H1 (cell line): ENCODE measurements around the gene DCBLD2. TPM values are rescaled to one million over a fixed set of nuclear protein-coding genes. Genes with fewer than 3 reads are reported as not detected.

Experiments
- CTCF ChIA-PET: fragments of 300-600 bp; sonication (Branson Sonifier 250); formaldehyde crosslinking; loops from one replicate; lab custom pipeline; 2021; ENCODE audit not compliant: partially characterized antibody; lab: Charles Lee
- POLR2A ChIA-PET: fragments of 300-600 bp; sonication (Branson Sonifier 250); formaldehyde crosslinking; loops from one replicate; lab custom pipeline; 2021; ENCODE audit warnings: inconsistent platforms; ENCODE audit not compliant: partially characterized antibody; lab: Charles Lee
- DNase-seq, 2 experiments: peaks; one replicate each; pipeline versions ENCODE4 v3.0.0 to v3.0.0-alpha.2; 2010 to 2022; ENCODE audit warnings: low spot score in 2 of 2, low read depth in 1 of 2, mixed read lengths in 1 of 2
- FAIRE-seq: peaks from 2 replicates; lab custom pipeline; 2011; peaks lifted over from hg19 to GRCh38; lab: Jason Lieb, UNC
- H2AFZ ChIP-seq: 2 replicates; pipeline ENCODE4 v1.8.1; 2012; ENCODE audit warnings: low read length, inconsistent platforms
- H2AK5ac ChIP-seq: 2 replicates; pipeline ENCODE4 v1.6.1; 2013; ENCODE audit warnings: low read depth, low read length
- H2BK120ac ChIP-seq: replicated peaks from 2 replicates; pipeline ENCODE3; 2013; ENCODE audit warnings: low read depth, low read length, inconsistent platforms
- H2BK12ac ChIP-seq: 2 replicates; pipeline ENCODE4 v1.6.1; 2013; ENCODE audit warnings: low read depth, low read length
- H2BK15ac ChIP-seq: 2 replicates; pipeline ENCODE4 v1.6.1; 2013; ENCODE audit warnings: low read length
- H2BK20ac ChIP-seq: 2 replicates; pipeline ENCODE4 v1.6.1; 2013; ENCODE audit warnings: low read length
- H2BK5ac ChIP-seq: 2 replicates; pipeline ENCODE4 v1.6.1; 2013; ENCODE audit warnings: low read depth, low read length
- H3K14ac ChIP-seq: 2 replicates; pipeline ENCODE4 v1.6.1; 2013; ENCODE audit warnings: inconsistent platforms; ENCODE audit not compliant: insufficient read length
- H3K18ac ChIP-seq: 2 replicates; pipeline ENCODE4 v1.6.1; 2013; ENCODE audit warnings: low read length; ENCODE audit errors: extremely low read depth
- H3K23ac ChIP-seq: 2 replicates; pipeline ENCODE4 v1.6.1; 2013; ENCODE audit warnings: inconsistent platforms; ENCODE audit not compliant: insufficient read length
- H3K23me2 ChIP-seq: 2 replicates; pipeline ENCODE4 v1.6.1; 2013; ENCODE audit warnings: low read depth, low read length
- H3K27ac ChIP-seq: 2 replicates; pipeline ENCODE4 v1.6.1; 2011; ENCODE audit warnings: low read depth, low read length, inconsistent platforms
- H3K27me3 ChIP-seq, 4 experiments: replicated peaks in 1 of 4; 1 replicate in 1 of 4; 2 replicates in 3 of 4; pipeline versions ENCODE4 v1.6.1 to v1.8.1; 2011 to 2013; ENCODE audit warnings: low read length in 3 of 4, mild to moderate bottlenecking in 3 of 4, inconsistent platforms in 2 of 4, mixed read lengths in 2 of 4, moderate library complexity in 1 of 4; ENCODE audit not compliant: control insufficient read depth in 3 of 4, insufficient read depth in 3 of 4; ENCODE audit errors: extremely low read depth in 1 of 4
- H3K36me3 ChIP-seq, 4 experiments: 2 replicates each; pipeline versions ENCODE4 v1.6.1 to v1.8.1; 2011 to 2013; ENCODE audit warnings: mild to moderate bottlenecking in 4 of 4, low read length in 3 of 4, moderate library complexity in 2 of 4, control low read depth in 1 of 4, inconsistent platforms in 1 of 4; ENCODE audit not compliant: insufficient read depth in 4 of 4, control insufficient read depth in 2 of 4
- H3K4ac ChIP-seq: replicated peaks from 2 replicates; pipeline ENCODE3; 2013; ENCODE audit warnings: low read length, low read depth, mixed read lengths, inconsistent platforms; ENCODE audit not compliant: insufficient read length
- H3K4me1 ChIP-seq, 4 experiments: replicated peaks in 1 of 4; 1 replicate in 1 of 4; 2 replicates in 3 of 4; pipeline versions ENCODE4 v1.6.1 to v1.8.1; 2011 to 2013; ENCODE audit warnings: low read length in 3 of 4, inconsistent platforms in 2 of 4, mixed read lengths in 1 of 4; ENCODE audit not compliant: insufficient read depth in 4 of 4, control insufficient read depth in 3 of 4
- H3K4me2 ChIP-seq, 2 experiments: 2 replicates each; pipeline versions ENCODE4 v1.6.1 to v1.8.1; 2011 to 2013; ENCODE audit warnings: low read depth in 2 of 2, low read length in 2 of 2, control low read depth in 1 of 2, inconsistent platforms in 1 of 2, mild to moderate bottlenecking in 1 of 2; ENCODE audit not compliant: insufficient read depth in 1 of 2
- H3K4me3 ChIP-seq, 4 experiments: fragments of 200-600, 300-600 bp in 1 of 4; sonication (generic), shearing (Covaris generic), sonication (Bioruptor Twin) in 1 of 4; 2 replicates each; pipeline versions ENCODE4 v1.5.1 to v1.8.1; 2011 to 2016; ENCODE audit warnings: low read length in 4 of 4, low read depth in 3 of 4, control low read depth in 2 of 4, inconsistent platforms in 2 of 4, mild to moderate bottlenecking in 2 of 4, mixed read lengths in 1 of 4, moderate library complexity in 1 of 4; ENCODE audit not compliant: insufficient read depth in 2 of 4; ENCODE audit errors: extremely low read depth in 1 of 4
- H3K56ac ChIP-seq: replicated peaks from 2 replicates; pipeline ENCODE3; 2013; ENCODE audit warnings: low read depth, mild to moderate bottlenecking, mixed read lengths, low read length, inconsistent platforms; ENCODE audit not compliant: insufficient read length
- H3K79me1 ChIP-seq: 2 replicates; pipeline ENCODE4 v1.6.1; 2013; ENCODE audit warnings: low read depth, low read length, control low read depth
- H3K79me2 ChIP-seq, 2 experiments: 2 replicates each; pipeline versions ENCODE4 v1.6.1 to v1.8.1; 2012 to 2013; ENCODE audit warnings: low read length in 2 of 2, mild to moderate bottlenecking in 2 of 2, inconsistent platforms in 1 of 2; ENCODE audit not compliant: insufficient read depth in 2 of 2, control insufficient read depth in 1 of 2
- H3K9ac ChIP-seq, 4 experiments: replicated peaks in 1 of 4; 1 replicate in 1 of 4; 2 replicates in 3 of 4; pipeline versions ENCODE4 v1.6.1 to v1.8.1; 2011 to 2013; ENCODE audit warnings: low read depth in 3 of 4, low read length in 3 of 4, control low read depth in 2 of 4, mild to moderate bottlenecking in 2 of 4, moderate library complexity in 2 of 4, inconsistent platforms in 1 of 4; ENCODE audit errors: extremely low read depth in 1 of 4
- H3K9me3 ChIP-seq, 2 experiments: 2 replicates each; pipeline versions ENCODE4 v1.6.1 to v1.8.1; 2012 to 2013; ENCODE audit warnings: mild to moderate bottlenecking in 2 of 2, moderate library complexity in 2 of 2, control low read depth in 1 of 2, inconsistent platforms in 1 of 2, low read depth in 1 of 2, low read length in 1 of 2, mixed read lengths in 1 of 2; ENCODE audit not compliant: insufficient read depth in 2 of 2
- H4K20me1 ChIP-seq, 2 experiments: replicated peaks in 1 of 2; 2 replicates each; pipeline versions ENCODE3 to v1.8.1; 2011 to 2013; ENCODE audit warnings: inconsistent platforms in 2 of 2, low read length in 2 of 2, mild to moderate bottlenecking in 1 of 2; ENCODE audit not compliant: insufficient read depth in 2 of 2, control insufficient read depth in 1 of 2
- H4K5ac ChIP-seq: 2 replicates; pipeline ENCODE4 v1.6.1; 2013; ENCODE audit warnings: low read length, low read depth, mixed read lengths, inconsistent platforms; ENCODE audit not compliant: insufficient read length
- H4K8ac ChIP-seq: 2 replicates; pipeline ENCODE4 v1.8.0; 2013; ENCODE audit warnings: mild to moderate bottlenecking, moderate library complexity, low read length, inconsistent platforms; ENCODE audit not compliant: insufficient read depth; ENCODE audit errors: extremely low read depth
- H4K91ac ChIP-seq: replicated peaks from 2 replicates; pipeline ENCODE3; 2013; ENCODE audit warnings: low read length, mixed read lengths, inconsistent platforms; ENCODE audit not compliant: insufficient read length
- EGR1 ChIP-seq: IDR thresholded peaks from 2 replicates; pipeline ENCODE4 v1.6.1; 2011; ENCODE audit warnings: low read depth, low read length, borderline replicate concordance
- WGBS, 2 experiments: shearing (Covaris generic) in 1 of 2; methylation state at CpG; one replicate each; pipeline versions ENCODE4 v1.1.6 to v1.1.7; 2013 to 2015; ENCODE audit warnings: low lambda C conversion rate in 2 of 2, mixed read lengths in 2 of 2, inconsistent platforms in 1 of 2, low coverage in 1 of 2, missing lambda C conversion rate in 1 of 2; ENCODE audit not compliant: insufficient replicate concordance in 2 of 2, insufficient coverage in 1 of 2, insufficient read length in 1 of 2; ENCODE audit errors: extremely low coverage in 1 of 2, missing lambda C conversion rate in 1 of 2; 5-methylcytosine and 5-hydroxymethylcytosine counted together
- polyA plus RNA-seq, 7 experiments: library from polyadenylated mRNA; depleted of rRNA in 3 of 7; stranded (reverse) in 5 of 7; unstranded in 2 of 7; fragments of >200 nt in 5 of 7; fragments of 200-250 nt in 2 of 7; gene quantifications; 1 replicate in 5 of 7; 2 replicates in 1 of 7; 4 replicates in 1 of 7; pipeline versions ENCODE4 v1.2.1 to v1.2.3, GENCODE V29; 2011 to 2013; ENCODE audit warnings: missing spikeins in 2 of 7, mixed read lengths in 2 of 7
- total RNA-seq: library from RNA; stranded (reverse); fragmentation: NEBNext Ultra II Directional; extraction: Animal tissue kit (Norgen Biotek cat#: 25700); gene quantifications from 2 replicates; pipeline ENCODE4 v1.2.1, GENCODE V29; 2021

Gene DCBLD2
- total and polyA plus RNA-seq, 2 of the 8 experiments (the other 6 are each of a cell fraction or from before 2014, with no cell fraction given): 19.6 to 63.8 TPM

DNA sequence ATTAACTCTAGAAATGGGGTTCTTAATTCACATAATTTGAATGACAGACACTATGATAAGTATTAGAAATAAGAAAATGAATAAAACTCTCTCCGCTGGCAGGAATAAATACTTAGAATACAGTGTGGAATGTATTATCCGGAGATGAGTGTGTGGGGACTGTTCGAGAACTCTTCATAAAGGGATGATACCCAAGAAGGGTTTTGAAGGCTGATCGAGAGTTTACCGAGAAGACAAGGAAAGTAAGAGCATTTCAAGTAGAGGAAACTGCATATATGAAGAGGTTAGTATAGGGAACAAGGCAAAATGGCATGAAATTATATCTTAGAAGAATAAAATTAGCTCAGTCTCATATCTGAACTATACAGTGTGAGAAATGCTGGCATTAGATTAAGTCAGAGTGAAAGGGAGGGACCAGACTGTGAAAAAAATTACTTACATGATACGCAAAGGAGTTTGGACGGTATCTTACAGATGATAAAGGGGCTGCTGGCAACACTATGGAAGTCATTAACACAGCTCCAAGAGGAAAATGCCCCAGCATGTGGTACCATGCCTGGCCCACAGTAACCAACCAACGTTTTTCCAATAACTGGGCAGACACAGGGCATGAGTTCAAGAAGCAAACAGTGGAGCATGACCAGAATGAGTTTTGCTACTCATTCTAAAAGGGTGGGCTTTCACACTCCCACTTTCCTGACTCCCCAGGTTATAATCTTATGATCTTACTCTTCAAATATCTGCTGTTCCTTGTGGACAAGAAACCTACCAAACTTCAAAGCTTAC lies 6.5 kb downstream of the DCBLD2 start:
- Histone ChIP-seq H2BK120ac (no peak overlapping the region), H4K20me1 (peaks cover 8 to 19% of the 10 kb centered on the region in 2 experiments), H3K4me2 (no peak overlapping the region), H3K9me3 (no peaks in the 10 kb centered on the region), H2BK5ac (no peak overlapping the region), H3K4me1 (peaks cover 2 to 15% (median 6%) of the 10 kb centered on the region in 4 experiments; a peak in 5 of 7 replicates), H3K4ac (no peak overlapping the region), H3K36me3 (no peaks in the 10 kb centered on the region), H3K27me3 (no peaks in the 10 kb centered on the region), H2BK15ac (no peak overlapping the region), H2BK20ac (no peak overlapping the region), H4K8ac (no peak overlapping the region), H3K4me3 (no peak overlapping the region), H4K91ac (no peak overlapping the region), H3K9ac (no peak overlapping the region), H3K79me1 (peaks cover 4% of the 10 kb centered on the region; the same call in 1 of the 2 replicates), H2BK12ac (no peak overlapping the region), H3K56ac (no peak overlapping the region), H3K79me2 (peaks cover 17 to 99% of the 10 kb centered on the region in 2 experiments), H3K18ac (no peak overlapping the region), H3K27ac (no peak overlapping the region), H2AK5ac (no peak overlapping the region), H4K5ac (no peak overlapping the region), H3K23me2 (no peaks in the 10 kb centered on the region; the same call in 1 of the 2 replicates), H3K14ac (no peak overlapping the region), H3K23ac (no peak overlapping the region), H2AFZ (no peak overlapping the region)
- POLR2A ChIA-PET: interaction anchor here (1.4 kb wide), 1 partner anchor 16 kb away, joined by 6 read pairs; no protein-coding TSS in a partner anchor
- CTCF ChIA-PET: interaction anchor here (0.6 to 1.7 kb wide), 3 partner anchors 10 to 98 kb away, joined by 3 read pairs; no protein-coding TSS in a partner anchor
- no peak for TF ChIP-seq EGR1
- no peak for FAIRE-seq
- 86% methylated on average over 8 of the region's 8 CpGs; no CpG with 5 or more reads in 1 of the 2 experiments for WGBS, 2 experiments
- DNase-seq: no peak
